Germinal center (tissue), 1 donor: ENCODE results near the gene HNRNPA0.

Source experiments
- DNase-seq: peaks from one replicate; pipeline ENCODE4 v3.0.0; 2012; ENCODE audit warnings: mixed read lengths, low spot score

HNRNPA0 gene

GRCh38 chr5:137754961-137755762 lies 999 bp upstream of the HNRNPA0 start:
- DNase-seq: no peak

GRCh38 chr5:137753691-137754187 lies 424 bp downstream of the HNRNPA0 start:
- DNase-seq: peak; percentile 36

- peak; percentile 30 for DNase-seq
Observed at GRCh38 chr5:137752905-137753690, 1.1 kb downstream of the HNRNPA0 start.

- DNase-seq: no peak
Observed at GRCh38 chr5:137751869-137752491, 2.2 kb downstream of the HNRNPA0 start.

- no peak for DNase-seq
Observed at GRCh38 chr5:137750436-137750835, 3.7 kb downstream of the HNRNPA0 start.

GRCh38 chr5:137747848-137748247 lies 6.3 kb downstream of the HNRNPA0 start:
- no peak for DNase-seq

- DNase-seq: peak; percentile 49
Observed at GRCh38 chr5:137743031-137743640, 11.0 kb downstream of the HNRNPA0 start.

GRCh38 chr5:137741718-137742117 lies 12.4 kb downstream of the HNRNPA0 start:
- no peak for DNase-seq

- no peak for DNase-seq
Observed at GRCh38 chr5:137739737-137740136, 14.4 kb downstream of the HNRNPA0 start.

- DNase-seq: no peak
Observed at GRCh38 chr5:137738947-137739346, 15.2 kb downstream of the HNRNPA0 start.

- no peak for DNase-seq
Observed at GRCh38 chr5:137737349-137738131, 16.6 kb downstream of the HNRNPA0 start.

- no peak for DNase-seq
Observed at GRCh38 chr5:137736496-137736895, 17.7 kb downstream of the HNRNPA0 start.

- DNase-seq: peak; percentile 24
Observed at GRCh38 chr5:137735555-137736284, 18.4 kb downstream of the HNRNPA0 start, which contains the start of gene KLHL3. Gene KLHL3 (minus strand): TSS chr5:137736089. CDS start chr5:137735646, 443 bp downstream.

GRCh38 chr5:137734962-137735554 lies 19.1 kb downstream of the HNRNPA0 start:
- peak; percentile 36 for DNase-seq

- DNase-seq: no peak
Observed at GRCh38 chr5:137734331-137734730, 19.8 kb downstream of the HNRNPA0 start.

GRCh38 chr5:137733922-137734321 lies 20.2 kb downstream of the HNRNPA0 start:
- no peak for DNase-seq

GRCh38 chr5:137733006-137733405 lies 21.2 kb downstream of the HNRNPA0 start:
- DNase-seq: no peak

- DNase-seq: no peak
Observed at GRCh38 chr5:137731176-137731575, 23.0 kb downstream of the HNRNPA0 start.

- no peak for DNase-seq
Observed at GRCh38 chr5:137730336-137730735, 23.8 kb downstream of the HNRNPA0 start.

- DNase-seq: no peak
Observed at GRCh38 chr5:137728048-137728447, 26.1 kb downstream of the HNRNPA0 start.
